GM18505 (cell line): ENCODE data around the gene SMARCB1.

Source experiments
- ATAC-seq: cut with Tn5 transposase; IDR thresholded peaks from one replicate; pipeline ENCODE4 v1.9.1; 2021; ENCODE audit not compliant: unreplicated experiment
- POLR2A ChIP-seq: IDR thresholded peaks from 4 replicates; pipeline ENCODE4 v1.6.1; 2011; ENCODE audit warnings: borderline replicate concordance; ENCODE audit not compliant: insufficient read depth, insufficient read length; ENCODE audit errors: extremely low read depth

Gene SMARCB1

DNA sequence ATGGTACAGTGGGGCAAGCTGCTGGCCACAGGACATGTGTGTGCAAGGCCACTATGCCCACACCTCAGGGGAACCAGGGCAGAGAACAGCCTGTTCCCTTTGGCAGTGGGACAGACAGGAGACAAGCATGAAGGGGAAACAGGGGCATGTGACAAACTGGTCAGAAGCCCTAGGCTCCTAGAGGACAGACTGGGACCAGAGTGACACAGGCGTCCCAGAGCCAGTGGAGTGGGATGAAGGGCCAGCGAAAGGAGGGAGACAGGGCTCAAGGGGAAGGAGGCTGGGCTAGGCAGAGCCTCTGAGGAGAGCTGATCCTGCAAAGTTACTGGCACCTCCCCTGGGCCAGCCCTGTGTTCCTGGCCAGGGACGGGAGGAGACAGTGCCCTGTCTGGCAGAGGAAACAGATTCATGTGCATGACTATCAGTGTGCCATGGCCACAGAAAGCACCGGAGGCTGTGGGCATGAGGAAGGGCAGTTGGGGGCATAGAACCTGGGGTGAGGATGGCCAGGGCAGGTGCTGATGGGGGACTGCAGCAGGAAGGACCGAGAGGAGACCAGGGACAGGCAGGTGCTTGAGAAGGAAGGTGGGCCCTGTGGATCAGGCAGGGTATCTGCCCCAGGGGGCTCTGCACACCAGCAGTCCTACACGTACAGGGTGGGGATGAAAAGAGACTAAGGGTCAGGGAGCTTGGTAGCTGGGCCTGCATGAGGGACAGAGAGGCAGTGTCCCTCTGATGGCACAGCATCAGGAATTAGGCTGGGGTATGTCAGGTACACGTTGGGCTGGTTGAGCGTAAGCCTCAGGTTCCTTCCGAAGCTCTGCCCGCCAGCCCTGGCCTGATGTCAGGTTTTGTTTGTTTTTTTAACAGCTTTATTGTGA lies 42.3 kb downstream of the SMARCB1 start:
- no peak for ATAC-seq
- TF ChIP-seq POLR2A, result no peak

DNA sequence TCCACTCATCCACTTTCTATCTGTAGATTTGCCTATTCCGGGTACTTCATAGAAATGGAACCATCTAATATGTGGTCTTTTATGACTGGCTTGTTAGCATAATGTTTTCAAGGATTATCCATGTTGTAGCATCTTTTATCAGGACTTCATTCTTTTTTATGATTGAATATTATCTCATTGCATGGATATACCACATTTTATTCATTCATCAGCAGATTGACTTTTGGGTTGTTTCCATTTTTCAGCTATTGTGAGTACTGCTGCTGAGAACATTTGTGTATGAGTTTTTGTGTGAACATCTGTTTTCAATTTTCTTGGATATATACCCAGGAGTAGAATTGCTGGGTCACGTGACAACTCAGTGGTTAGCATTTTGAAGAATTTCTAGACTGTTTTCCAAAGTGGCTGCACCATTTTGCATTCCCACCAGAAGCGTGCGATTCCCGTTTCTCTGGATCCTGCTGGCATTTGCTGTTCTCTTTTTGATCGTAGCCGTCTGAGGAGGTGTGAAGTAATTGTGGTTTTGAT lies 43.1 kb downstream of the SMARCB1 start:
- TF ChIP-seq POLR2A, result no peak
- no peak for ATAC-seq

DNA sequence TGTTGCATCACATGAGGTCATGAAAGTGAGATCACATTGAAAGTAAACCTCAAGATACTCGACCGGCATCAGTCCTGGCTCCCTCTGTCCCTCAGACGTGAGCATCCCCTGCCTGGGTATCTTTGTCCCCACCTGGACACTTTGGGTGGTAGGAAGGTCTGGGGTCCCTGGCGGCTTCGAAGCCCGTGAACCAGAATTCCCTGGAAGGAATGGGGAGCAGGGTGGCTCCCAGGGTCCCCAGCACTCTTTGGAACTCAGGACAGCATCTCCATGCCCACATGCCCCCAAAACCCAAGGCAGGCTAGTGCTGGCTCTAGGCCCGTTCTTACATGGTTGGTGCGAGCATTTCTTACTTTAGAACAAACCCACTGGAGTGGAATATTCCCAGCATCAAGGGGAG lies 44.5 kb downstream of the SMARCB1 start:
- TF ChIP-seq POLR2A, result no peak
- ATAC-seq, result no peak

DNA sequence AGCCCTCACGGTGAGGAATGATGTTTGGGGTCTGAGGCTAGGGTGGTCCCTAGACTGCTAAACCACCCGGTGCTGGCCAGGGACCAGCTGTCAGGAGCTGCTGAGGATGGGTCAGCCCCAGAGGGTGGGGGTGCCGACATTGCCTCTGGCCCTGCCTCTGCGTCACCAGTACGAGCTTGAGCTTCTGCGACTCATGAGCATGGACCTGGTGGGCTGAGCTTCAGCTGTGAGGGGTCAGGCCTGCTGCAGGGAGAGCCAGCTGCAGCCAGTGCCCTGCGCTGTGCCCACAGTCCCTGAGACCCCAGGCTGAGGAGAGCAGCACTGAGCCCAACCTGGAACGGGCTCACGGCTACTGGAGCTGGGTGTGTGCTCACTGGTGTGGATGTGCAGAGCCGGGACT lies 45.0 kb downstream of the SMARCB1 start:
- no peak for ATAC-seq
- no peak for TF ChIP-seq POLR2A

DNA sequence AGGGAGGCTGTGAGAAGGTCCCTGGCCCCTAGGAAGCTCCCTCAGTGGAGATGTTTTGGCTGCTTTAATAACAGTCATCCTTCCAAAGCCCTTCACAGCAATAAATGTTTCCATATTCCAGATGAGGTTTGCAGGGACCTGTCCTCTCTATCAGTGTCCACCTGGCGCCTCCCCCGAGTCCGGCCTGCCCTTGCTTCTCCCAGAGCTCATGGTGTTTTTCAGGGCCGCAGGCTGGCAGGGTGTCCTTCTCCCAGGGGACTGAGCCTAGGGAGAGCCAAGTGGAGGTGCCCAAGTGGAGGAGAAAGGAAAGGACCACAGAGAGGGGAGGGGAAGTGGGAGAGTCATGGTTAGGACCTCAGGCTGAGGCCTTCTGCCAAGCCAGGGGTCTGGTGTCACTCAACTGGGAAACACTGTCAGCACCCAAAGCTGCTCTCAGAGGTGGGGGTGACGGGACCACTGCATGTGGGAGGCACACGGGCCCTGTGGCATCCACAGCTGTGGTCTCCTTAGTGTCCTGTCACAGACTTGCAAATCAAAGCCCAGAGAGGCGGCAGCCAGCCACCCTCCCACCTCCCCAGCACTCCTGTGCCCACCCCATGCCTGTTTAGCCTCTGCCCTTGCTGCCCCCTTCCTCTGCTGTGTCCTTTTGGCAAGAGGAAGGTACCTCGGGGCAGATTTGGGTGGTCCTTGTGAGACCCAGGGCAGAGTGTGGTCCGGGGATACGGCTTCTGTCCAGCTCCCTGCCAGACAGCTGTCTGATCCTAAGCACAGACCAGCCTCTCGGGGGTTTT lies 45.7 kb downstream of the SMARCB1 start:
- TF ChIP-seq POLR2A, result no peak
- no peak for ATAC-seq

DNA sequence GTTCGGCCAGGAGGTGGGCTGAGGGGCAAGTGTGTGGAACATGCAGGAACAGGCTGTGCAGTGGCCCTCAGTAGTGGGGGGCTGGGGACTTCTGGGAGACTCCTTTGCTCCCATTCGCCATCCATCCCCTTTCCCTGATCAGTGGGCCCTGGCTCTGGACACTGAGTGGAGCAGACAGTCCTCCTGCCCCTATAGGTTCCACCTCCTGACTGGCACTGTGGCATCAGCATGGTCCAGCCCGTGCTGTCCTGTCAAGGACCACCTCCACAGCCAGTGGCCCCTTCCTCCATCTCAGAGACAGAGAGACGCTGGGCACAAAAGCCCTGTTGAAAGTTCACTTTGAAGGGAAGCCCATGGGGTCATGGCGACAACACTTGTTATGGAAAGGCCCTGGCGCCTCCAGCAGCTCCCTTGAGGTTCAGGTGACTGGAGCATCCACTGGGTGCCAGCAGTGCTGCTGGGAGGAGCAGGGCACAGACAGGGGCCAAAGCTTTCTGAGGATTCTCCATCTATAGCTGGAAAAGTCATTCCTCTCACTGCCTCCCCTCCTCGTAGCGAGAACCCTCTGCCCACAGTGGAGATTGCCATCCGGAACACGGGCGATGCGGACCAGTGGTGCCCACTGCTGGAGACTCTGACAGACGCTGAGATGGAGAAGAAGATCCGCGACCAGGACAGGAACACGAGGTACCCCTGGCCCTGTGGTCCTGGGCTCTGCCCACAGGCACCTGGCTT lies 46.4 kb downstream of the SMARCB1 start:
- ATAC-seq, result no peak

DNA sequence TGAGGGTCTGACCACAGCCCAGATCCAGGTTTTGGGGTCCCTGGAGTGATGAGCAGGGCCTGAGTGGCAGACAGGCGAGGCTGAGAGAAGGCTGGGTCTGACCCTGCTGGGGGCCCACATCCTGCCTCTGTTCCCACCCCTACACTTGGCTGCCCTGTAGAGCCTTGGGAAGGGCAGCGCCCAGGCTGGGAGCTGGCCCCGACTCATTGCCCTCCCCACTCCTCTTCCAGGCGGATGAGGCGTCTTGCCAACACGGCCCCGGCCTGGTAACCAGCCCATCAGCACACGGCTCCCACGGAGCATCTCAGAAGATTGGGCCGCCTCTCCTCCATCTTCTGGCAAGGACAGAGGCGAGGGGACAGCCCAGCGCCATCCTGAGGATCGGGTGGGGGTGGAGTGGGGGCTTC lies 47.1 kb downstream of the SMARCB1 start:
- ATAC-seq, result no peak
- TF ChIP-seq POLR2A, result no peak

More for the DNA sequence above, 46.4 kb downstream of the SMARCB1 start:
- no peak for TF ChIP-seq POLR2A

DNA sequence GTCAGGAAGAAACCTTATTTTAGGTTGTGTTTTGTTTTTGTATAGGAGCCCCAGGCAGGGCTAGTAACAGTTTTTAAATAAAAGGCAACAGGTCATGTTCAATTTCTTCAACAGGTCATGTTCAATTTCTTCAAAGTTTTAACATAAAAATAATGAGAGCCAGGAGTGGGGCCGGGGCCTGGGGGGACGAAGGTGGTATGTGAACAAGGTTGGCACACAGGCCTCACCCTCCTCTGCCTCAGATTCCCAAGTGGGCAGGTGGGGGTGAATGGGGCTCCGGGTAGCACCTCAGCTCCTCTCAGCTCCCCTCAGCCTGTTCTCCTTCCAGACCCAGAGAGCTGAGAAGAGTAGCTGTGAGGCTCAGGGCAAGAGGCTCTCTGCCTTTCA lies 47.6 kb downstream of the SMARCB1 start:
- no peak for TF ChIP-seq POLR2A
- no peak for ATAC-seq

DNA sequence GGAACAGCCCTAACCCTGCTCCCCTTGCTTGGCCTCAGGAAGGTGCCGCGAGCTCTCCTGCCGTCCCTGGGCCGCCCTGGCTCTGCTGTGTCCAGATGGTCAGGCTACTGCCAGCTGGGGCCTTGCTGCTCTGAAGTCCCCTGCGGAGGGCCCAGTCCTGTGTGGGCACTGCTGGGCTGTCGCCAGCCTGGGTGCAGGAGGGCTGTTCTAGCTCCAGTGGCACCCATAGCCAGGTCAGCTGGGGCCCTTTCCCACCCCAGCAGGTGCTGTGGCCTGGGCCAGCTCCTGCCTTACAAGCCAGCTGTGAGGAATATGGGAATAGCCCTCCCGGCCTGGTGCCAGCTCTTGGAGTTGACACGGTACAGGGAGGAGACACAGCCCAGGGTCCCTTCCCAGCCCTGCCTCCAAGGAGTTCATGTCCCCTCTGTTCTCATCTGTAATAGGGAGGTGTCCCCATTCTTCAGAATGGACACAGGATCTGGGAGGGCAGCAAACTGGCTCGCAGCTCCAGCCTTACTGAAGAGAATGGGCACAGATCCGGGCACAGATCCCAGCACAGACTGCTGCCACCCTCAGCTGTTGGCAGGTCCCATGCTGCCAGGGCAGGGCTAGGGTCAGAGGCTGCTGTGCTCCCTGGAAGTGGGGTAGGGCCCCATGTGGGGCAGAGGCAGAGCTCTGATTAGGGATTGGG lies 48.2 kb downstream of the SMARCB1 start:
- ATAC-seq, result no peak
- no peak for TF ChIP-seq POLR2A

DNA sequence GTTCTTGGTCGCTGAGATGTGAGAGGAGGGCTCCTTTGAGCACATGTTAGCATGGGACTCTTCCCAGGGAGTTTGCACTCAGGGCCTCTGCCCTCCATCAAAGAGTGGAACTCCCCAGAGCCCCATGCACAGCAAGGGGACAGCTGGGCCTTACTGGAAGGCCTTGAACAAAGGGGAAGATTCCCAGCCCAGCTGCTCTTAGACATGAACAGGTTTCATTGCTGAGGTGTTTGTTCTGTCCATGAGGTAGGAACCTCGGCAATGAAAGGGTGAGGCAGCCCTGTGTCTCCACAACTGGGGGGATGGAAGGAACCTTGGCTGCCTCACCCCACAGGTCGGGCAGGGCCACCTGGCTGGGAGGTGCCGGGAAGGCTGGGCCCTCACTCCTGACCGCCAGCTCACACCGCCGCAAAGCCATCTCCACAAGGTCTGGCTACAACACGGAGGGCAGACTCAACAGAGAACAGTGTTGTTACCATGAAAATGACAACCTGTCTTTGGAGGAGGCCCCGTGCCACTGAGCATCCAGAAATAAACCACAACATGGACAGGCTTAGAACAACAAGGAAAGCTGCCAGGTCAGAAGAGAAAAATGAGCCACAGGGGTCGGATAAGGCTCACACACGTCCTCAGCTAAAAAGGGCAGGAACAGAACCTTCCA lies 48.8 kb downstream of the SMARCB1 start:
- no peak for ATAC-seq
- no peak for TF ChIP-seq POLR2A

DNA sequence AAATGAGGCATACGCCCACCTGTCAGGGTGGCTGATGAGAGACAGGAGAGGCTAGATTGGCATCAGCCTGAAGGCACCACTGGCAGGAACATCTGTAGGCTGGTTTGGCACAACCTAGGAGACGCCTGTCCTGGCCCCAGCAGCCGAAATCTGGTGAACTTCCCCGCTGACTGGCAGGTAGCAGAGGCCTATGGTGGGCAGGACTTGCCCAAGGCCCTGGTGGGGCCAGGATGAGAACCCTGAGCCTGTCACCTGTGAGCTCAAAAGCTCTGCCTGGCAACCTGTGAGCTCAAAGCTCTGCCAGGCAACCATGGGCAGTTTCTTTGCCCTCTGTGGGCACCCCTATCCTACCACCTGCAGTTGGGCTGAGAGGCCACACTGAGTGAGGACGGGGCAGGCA lies 49.5 kb downstream of the SMARCB1 start:
- no peak for ATAC-seq
- no peak for TF ChIP-seq POLR2A

DNA sequence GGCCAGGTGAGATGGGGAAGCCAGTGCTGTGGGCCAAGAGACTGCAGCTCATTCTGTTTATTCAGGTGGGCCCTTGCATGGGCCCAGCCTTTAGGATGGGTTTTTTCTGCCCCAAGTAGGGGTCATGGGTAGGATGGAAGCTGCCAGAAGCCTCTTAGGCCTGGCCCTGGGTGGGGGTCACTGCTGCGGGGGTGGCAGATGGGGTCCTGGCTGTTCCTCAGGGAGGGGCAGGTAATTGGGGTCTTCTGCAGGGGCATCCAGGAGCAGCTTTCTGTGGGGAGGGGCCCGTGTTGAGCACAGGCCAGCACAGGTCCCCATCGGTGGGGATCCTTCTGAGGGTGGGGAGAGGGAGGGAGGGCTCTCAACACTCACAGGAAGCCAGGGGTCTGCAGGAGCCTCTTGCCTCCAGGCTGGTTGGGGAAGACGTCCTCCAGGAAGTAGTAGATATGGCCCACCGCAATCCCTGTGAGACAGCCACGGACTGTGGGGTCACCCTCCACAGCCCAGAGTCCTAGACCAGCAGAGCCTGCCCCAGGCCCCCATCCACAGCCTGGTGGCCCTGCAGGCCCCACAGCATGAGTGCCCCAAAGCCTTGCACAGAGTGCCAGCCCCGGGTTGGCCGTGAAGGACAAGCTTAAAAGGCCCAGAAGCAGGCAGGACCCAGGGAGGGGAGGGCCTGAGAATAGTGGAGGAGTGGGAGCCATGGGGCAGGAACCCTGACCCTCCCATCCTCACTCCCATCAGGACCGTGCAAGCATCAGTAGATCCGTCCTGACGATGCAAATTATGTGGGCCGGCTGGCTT lies 50.1 kb downstream of the SMARCB1 start:
- ATAC-seq, result no peak
- TF ChIP-seq POLR2A, result no peak

DNA sequence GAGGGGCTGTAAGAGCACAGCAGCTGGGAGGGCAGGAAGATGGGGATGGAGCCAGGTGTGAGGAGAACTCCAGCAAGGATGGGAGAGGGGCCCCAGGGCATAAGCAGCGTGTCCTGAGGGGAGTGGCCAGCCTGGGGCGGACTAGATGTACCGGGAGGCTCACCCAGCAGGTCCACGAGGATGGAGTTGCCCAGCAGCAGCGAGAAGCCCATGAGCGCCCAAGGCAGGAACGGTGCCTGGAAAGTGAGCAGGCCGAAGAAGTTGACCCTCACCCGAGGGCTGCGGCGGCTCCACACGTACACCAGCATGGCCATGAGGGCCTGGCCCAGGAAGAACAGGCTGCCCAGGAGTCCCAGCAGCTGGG lies 50.7 kb downstream of the SMARCB1 start:
- TF ChIP-seq POLR2A, result no peak
- ATAC-seq, result no peak
